CD4-positive, alpha-beta T cell treated with Interleukin-15 for 4 hours (primary cell): ENCODE data around the gene PARVG.
"Not testable (repeated sequence)": the region's sequence is repeated elsewhere in the genome, so short reads cannot be mapped to it uniquely, and the experiment has no call there.

Experiments used
- DNase-seq: peaks from one replicate; pipeline ENCODE4 v3.0.0-alpha.2; 2020; ENCODE audit warnings: low spot score

The PARVG gene

DNA sequence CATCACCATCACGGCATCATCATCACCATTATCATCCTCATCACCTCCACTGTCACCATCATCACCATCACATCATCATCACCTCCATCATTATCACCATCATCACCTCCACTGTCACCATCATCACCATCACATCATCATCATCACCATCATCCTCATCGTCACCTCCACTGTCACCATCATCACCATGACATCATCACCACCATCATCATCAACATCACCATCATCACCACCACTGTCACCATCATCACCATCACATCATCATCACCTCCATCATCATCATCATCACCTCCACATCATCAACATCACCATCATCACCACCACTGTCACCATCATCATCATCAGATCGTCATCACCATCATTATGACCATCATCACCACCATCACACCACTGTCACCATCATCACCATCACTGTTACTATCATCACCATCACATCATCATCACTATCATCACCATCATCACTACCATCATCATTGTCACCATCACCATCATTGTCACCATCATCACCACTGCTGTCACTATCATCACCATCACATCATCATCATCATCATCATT, 32.8 kb downstream of the PARVG start:
- no peak for DNase-seq

DNA sequence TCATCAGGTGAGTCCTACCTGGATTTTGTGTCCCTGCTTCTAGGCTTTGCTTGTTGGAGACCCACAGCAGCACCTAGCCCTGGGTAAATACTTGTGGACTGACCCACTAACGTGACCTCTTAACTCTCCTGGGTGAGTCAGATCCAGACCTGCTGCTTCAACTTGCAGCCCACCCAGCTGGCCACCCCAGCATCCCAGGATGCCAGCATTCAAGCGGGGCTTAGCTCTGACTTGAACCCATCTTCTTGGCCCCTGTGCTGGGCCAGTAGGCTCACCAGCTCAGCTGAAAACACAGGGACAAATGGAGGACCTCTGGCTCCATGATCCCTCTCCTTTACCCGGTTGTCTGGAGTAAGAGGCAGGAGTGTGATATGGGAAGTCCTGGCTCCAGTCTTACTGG, 33.5 kb downstream of the PARVG start:
- DNase-seq = no peak

DNA sequence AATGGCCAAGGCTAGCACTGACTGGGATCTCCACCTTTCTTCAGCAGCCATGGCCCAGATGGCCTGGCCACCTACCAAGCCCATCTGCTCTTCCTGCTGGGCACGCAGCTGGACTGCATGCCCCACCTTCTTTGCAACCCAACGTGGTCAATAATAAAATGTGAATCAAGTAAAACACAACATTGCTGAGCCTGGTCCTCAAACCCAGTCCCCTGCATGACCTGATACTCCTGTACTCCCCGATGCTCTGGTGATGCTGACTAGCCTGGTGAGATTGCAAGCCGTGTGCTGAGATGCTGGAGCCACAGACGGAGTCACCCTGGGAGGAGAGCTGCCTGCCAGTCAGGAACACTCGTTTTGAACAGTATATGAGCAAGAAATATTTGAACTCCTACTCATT, 34.0 kb downstream of the PARVG start:
- DNase-seq = no peak

DNA sequence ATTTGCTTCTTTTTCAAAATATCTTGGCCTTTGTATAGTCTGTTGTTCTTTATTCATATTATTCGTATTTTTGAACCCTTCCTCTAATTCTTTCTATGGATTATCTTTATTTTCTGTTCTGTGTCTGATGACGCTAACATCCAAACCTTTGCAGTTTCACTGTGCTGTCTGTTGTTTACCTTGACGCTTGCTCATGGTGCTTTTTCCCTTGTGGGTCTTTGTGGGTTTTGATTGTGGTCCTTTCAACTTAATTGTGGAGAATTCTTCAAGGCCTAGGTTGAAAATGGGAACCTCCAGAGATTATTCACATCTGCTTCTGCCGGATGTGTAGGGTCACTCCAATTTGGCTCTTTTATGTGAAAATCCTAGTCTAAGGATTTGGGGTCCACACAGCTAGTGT, 34.6 kb downstream of the PARVG start:
- no peak for DNase-seq

DNA sequence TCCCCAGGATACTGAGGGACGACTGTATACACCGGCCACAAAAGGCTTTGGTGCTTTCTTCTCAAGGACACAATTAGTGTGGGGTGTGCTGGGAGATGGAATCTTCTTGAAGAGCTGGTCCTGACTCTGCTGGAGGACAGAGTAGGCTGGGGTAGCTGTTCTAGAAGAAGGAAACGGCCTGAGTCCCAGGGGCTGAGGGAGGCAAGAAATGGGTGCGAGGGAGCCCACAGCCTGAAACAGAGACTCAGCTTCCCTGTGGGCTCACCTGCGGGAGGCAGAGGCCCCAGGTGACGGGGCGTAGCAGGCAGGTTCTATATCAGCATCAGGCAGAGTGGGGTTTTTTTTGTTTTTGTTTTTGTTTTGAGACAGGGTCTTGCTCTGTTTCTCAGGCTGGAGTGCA, 36.6 kb downstream of the PARVG start:
- no peak for DNase-seq

DNA sequence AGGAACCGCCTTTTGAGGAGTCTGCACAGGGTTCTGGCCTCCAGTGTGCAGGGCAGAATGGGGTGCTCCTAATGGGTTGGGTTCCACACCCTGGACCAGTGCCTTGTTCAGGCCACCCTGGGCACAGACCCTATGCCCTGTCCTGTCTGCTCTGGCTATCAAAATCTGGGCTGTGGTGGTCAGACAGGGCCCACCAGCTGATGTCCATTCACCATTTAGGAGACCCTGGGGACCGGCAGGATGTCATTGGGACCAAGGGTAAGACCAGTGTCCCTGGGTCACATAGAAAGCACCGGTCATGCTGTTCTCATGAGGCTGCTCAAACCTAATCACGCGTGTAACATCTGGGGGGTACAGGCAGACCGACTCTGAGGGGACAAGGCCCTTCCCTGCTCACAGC, 37.3 kb downstream of the PARVG start:
- DNase-seq = no peak

DNA sequence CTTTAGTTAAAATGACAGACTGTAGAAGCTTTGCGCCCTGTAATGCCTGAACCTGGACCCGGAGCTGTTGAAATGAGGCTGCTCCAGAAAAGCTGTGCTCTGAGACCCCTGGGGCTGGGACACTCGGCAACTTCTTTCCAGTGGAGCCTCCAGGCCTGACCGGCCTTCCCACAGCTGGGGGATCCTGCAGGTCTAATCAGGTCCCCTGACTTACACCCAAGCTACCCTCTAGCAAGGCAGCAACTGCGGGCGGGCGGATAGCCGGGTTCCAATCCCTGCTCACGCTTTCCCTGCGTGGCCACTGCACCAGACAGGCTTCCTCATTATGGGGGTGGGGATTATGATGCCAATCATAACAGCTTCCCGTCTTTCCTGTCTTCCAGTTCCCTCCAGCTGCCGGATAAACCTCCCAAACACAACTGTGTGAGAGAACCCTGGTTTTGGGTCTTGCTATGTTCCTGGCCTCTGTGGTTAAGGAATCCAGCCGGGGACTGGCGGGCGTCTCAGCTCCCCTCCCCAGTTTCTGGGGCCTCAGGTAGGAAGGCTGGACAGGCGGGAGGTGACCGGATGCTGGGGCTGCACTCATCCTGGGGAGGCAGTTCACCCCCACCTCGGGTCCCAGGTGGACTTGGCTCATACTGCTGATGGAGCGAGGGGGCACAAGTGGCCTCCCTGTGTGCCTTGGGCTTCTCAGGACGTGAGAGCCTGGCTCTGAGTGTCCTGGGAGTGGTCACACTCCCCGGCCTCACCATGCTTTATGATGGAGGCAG, 38.6 kb downstream of the PARVG start:
- DNase-seq = no peak

DNA sequence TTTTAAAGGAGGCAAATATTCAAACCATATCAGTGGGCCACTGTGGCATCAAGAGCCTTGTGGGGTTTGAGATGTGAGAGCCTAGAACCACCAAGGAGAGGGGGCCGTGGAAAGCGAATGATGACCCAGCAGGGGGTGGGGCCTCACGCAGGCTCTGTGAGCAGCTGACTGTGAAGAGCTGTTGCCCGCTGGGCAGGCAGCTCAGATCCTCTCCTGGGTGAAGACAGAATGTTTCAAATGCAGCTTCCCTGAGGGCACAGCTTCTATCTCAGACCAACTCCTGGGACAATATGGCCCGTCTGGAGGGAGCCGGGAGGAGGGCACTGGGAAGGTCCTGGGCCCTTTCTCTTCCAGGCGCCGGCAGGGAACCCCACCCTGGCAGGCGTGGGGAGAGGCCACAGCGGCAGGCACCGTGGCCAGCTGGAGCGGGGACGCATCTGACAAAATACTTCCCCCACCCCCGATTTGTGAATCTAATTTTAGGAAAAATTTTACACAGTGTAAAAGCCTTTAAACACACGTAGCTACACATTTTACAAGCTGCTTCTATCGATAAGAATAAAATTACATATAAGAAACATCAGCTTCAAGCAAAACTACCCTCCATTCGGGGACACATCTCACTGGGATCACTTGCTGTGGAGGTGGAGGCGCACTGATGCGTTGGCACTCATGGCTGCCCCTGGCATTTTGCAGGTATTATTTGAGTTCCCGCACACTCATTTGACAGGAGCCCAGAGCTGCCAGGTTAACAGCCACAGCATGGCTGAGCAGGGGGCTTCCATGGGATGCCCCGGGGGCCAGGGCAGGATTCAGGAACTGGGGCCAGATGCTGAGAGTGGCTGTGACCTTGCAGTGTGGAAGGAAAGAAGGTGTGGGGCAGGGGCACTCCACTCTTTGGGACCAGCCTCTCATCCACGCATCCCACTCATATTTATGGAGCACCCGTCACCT, 40.3 kb downstream of the PARVG start:
- DNase-seq = no peak

DNA sequence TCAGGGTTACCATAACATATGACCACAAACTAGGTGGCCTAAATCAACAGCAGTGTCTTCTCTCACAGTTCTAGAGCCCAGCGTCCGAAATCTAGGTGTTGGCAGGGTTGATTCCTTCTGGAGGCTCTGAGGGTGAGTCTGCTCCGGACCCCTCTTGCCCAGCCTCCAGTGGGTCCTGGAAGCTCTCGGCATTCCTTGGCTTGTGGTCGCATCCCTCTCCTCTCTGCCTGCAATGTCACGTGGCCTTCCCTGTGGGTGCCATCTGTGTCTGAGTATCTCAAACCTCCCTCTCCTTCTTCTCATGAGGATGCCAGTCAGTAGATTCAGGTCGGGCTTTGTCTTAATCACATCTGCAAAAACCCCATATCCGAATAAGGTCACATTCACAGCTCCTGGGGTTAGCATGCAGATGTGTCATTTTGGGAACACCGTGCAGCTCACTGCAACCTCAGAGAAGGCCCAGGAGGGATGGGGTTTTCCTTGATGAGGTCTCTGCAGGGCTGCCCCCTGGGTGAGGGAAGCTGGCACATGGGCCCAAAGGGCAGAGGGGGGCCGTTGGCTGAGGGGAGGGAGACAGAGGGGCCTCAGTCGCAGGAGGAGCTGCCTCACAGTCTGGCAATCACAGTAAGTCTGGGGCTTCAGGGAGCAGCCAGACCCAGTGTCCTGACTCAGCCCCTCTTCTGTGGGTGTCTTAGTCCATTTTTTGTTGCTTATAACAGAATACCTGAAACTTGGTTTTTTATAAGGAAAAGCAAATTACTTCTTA, 41.2 kb downstream of the PARVG start:
- no peak for DNase-seq

DNA sequence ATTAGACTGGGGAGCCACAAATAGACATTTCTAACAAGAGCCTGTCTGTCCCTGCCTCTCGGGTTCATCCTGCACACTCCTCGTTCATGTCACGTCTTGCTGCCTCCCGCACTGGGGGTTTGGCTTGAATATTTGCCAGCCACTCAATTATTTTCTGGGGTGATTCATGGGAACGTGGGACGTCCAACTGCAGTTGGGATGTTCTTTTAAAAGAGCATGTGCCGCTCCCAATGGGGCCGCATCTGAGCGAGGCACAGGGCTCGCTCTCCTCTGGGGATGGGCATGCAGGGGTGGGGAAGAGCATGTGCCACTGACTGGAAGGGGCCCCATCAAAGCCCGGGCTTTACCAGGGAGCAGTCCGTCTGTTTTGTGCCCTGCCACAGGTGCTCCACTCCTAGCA, 43.4 kb downstream of the PARVG start:
- no peak for DNase-seq

DNA sequence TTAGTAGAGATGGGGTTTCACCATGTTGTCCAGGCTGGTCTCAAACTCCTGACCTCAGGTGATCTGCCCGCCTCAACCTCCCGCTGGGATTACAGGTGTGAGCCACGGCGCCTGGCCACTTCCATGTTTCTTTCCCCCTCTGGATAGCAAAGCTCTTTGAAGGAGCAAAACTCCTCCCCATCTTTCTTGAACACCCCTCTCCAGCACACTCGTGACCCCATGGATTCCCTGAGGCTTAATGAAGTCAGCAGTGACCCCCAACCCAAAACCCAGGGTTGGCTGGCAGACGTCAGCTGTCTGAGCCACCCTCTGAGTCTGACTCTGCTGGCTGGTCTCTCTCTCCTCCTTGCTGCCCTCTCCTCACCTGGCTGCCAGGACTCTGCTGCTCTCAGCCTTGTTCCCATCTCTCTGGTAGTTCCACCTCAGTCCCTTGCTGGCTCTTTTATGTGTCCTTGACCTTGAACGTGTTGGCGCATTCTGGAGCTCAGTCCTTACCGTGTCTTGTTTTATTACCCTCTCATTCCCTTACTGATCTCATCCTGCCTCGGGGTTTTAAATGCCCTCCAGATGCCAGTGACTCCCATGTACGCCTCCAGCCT, 44.5 kb downstream of the PARVG start:
- no peak for DNase-seq

DNA sequence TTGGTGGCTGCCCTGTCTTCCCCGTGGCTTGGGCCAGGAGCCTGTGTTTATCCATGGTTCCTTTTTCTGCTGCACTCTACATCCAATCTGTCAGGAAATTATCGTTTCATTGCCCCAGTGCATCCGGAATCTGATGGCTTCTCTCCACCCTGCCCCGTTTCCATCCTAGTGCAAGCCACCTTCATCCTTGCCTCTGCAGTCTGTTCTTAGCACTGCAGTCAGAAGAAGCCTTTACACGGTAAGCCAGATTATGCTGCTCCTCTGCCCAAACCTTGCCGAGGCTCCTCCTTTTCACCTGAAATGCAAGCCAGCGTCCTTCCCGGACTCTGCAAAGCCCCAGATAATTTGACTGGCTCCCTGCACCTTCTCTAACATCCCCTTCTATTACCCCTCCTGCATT, 45.1 kb downstream of the PARVG start:
- DNase-seq = no peak

DNA sequence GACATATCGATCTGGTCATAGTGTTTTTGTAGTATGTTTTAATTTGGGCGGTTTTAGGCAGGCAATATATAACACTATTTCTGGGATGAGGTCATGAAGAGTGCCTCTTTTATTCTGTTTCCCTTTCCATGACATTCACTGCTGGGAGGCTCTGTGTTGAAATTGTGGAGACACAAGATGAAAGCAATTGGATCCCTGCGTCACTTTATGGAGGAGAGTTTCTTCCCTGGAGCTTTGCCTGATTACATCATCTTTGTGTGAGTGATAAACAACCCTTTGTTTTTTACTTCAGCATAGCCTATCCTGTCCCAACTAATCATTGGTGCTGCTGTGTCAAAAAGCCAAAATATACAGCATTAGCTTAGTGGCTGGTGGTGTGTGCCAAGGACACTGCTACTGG, 48.6 kb downstream of the PARVG start:
- DNase-seq = no peak

DNA sequence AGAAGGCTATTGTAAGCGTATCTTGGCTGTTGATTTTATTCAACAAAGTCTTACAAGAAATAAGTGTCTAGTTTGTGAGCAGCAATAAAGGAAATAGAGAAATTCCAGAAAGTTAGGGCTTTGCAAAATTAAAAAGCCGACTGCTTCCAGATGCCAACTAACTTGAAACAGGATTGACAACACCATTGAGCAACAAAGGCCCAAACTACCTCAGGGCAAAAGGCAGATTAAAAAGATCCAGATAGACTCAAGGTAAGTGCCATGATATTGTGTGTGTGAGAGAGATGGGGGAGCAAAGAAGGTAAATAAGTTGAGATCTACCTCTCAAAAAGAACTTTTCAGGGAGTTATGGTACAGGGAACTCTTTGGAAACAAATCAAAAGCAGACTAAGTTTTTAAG, 49.1 kb downstream of the PARVG start:
- no peak for DNase-seq

DNA sequence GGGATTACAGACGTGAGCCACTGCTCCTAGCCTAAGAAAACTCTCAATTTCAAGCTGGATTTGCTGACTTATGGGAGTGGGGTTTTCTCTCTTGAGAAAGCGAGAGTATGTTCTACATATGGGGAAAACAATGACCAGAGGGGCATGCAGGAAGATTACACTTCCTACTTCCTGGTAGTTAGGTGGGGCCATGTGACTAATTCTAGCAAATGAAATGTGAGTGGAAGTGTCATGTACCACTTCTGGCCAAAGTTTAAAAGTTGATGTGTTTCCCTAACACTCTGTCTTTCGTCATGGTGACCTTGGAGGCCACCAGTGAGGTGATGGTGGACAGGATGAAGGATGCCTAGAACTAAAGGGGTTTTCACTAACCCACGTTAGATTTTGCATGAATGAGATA, 50.5 kb downstream of the PARVG start:
- no peak for DNase-seq

DNA sequence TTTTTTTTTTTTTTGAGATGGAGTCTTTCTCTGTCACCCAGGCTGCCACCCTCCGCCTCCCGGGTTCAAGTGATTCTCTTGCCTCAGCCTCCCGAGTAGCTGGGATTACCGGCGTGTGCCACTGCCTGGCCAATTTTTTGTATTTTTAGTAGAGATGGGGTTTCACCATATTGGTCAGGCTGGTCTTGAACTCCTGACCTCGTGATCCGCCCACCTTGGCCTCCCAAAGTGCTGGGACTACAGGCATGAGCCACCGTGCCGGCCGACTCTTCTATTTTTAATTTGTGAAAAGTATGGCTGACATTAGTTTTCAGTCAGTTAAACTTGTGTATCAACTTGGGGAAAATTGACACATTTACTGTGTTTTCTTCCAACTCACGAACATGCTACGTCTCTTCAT, 53.6 kb downstream of the PARVG start:
- not testable (repeated sequence) for DNase-seq

DNA sequence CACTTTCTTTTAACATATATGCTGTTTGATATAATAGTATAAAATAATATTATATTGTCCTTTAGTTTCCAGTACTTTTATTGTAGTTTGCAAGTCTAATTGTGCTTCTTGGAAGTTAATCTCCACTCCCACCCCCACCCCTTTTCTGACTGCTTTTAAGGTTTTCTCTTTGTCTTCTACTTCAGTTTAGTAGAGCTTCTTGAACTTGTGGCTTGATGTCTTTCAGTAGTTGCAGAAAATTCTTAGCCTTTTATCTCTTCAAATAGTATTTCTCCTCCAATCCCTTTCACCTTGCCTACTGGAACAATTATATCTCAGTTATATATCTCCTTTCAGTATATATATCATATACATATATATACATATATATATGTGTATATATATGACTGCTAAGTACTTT, 56.6 kb downstream of the PARVG start:
- DNase-seq = no peak

DNA sequence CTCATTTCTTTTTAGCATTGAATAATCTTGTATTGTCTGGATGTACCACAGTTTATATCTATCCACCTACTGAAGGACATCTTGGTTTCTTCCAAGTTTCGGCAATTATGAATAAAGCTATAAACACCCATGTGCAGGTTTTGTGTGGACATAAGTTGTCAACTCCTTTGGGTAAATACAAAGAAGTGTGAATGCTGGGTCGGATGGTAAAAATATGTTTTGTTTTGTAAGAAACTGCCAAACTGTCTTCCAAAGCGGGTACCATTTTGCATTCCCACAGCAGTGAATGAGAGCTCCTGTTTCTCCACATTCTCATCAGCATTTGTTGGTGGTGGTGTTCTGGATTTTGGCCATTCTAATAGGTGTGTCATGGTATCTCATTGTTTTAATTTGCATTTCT, 60.4 kb downstream of the PARVG start:
- DNase-seq = not testable (repeated sequence)

DNA sequence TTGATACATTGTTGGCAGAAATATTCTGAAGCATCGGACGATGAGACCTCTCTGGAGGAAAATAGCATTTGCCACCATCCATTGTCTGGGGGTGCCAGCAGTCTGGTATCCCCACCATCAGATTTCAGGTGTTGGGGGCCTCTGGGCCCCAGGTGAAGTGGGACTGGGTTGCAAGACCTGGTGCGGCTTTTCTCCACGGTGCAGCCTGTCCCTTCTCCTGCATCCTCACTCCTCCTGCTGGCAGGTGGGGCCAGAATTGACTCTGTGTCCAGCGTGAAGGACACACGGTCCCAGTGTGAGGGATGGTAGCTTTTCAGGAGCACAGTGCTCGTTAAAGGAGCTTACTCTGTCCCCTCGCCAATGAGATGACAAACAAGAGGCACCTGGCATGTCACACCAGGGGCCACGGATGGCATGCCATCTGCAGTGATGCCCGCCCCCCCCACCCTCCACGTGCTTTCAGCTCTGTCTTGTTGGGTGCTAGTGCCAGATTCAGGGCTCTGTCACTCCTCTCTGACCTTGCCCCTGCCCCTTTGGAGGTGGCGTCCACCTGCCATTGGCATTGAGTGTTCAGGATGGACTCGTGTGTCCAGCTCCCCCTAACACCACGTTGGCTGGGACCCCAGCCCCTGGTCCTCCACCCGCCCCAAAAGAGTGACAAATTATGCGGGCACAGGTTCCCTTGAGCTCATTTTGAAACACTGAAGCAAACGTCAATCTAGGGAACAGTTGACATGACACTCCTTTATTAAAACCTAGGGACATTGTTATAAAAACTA, 62.4 kb downstream of the PARVG start:
- no peak for DNase-seq

DNA sequence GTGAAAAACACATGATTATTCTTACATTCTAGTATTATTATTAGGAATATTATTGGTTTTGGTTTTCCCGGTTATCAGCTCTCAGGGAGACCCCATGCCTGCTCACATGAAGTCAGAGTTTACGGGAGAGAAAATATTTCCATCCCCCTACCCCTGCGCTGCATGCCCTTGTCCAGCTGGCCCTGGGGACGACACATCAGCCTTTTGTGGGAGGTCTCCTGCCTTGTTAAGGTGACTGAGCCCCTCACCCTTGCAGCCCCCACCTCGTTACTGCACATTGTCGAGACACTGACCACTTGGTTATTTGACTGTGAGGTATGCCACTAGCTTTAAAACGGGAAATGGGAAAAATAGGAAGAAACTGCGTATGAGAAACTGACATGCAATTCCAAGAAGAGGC, 63.0 kb downstream of the PARVG start:
- DNase-seq = no peak

DNA sequence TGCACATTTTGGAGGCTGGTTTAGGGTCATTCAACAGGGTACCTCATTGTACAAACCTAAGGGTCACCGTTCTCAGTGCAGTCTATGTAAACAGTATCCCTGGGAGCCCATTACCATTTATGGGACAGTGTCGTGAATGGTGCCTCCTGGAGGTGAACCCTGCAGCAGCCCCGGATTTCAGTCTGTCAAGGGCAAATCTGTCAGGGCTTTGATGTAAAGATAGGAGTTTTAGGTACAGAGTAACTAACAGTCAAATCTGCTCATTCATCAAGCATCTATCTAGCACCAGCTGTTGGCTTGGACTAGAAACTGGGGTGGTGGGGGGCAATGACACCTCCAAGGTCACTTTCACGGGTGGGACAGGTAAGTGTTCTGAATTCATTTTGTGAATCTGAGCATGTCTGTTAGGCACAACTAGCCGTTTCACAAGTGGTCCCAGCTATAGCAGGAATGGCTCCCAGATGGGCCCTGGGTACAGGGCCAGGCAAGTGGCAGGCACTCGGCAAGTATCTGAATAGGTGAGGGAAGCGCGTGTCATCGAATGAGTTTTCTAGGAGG, 63.6 kb downstream of the PARVG start:
- DNase-seq = no peak
